ENCODE measurements around the gene VASN.

DNA sequence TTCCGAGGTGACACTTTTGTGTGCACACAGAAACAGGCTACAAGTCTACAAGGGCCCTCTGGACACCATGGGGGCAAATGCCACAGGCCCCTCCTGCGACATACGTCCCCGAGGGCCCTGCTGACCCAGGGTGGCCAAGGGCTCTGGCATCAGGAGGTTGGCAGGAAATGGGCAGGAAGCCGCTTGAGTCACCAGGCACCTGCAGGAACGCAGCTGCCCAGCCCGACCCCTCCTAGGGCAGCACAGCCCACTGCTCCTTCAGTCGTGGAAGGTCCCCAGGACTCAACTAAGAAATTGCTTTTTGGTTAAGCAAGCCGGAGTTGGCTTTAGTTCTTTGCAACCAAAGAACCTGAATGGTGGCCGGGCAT is 36.7 kb downstream of the VASN start:
- TF ChIP-seq, protein P1, sequence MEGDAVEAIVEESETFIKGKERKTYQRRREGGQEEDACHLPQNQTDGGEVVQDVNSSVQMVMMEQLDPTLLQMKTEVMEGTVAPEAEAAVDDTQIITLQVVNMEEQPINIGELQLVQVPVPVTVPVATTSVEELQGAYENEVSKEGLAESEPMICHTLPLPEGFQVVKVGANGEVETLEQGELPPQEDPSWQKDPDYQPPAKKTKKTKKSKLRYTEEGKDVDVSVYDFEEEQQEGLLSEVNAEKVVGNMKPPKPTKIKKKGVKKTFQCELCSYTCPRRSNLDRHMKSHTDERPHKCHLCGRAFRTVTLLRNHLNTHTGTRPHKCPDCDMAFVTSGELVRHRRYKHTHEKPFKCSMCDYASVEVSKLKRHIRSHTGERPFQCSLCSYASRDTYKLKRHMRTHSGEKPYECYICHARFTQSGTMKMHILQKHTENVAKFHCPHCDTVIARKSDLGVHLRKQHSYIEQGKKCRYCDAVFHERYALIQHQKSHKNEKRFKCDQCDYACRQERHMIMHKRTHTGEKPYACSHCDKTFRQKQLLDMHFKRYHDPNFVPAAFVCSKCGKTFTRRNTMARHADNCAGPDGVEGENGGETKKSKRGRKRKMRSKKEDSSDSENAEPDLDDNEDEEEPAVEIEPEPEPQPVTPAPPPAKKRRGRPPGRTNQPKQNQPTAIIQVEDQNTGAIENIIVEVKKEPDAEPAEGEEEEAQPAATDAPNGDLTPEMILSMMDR (IDR thresholded peaks at IDR 0.05), result no peak
- no peak for TF ChIP-seq POLR2A (IDR thresholded peaks at IDR 0.05)

Measured in body of pancreas (tissue), 4 donors.